Measurements from ENCODE around the gene ADAD2.

GRCh38 chr16:84218956-84219355 is 28.0 kb downstream of the ADAD2 start:
- TF ChIP-seq, protein P1, sequence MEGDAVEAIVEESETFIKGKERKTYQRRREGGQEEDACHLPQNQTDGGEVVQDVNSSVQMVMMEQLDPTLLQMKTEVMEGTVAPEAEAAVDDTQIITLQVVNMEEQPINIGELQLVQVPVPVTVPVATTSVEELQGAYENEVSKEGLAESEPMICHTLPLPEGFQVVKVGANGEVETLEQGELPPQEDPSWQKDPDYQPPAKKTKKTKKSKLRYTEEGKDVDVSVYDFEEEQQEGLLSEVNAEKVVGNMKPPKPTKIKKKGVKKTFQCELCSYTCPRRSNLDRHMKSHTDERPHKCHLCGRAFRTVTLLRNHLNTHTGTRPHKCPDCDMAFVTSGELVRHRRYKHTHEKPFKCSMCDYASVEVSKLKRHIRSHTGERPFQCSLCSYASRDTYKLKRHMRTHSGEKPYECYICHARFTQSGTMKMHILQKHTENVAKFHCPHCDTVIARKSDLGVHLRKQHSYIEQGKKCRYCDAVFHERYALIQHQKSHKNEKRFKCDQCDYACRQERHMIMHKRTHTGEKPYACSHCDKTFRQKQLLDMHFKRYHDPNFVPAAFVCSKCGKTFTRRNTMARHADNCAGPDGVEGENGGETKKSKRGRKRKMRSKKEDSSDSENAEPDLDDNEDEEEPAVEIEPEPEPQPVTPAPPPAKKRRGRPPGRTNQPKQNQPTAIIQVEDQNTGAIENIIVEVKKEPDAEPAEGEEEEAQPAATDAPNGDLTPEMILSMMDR (IDR thresholded peaks at IDR 0.05), result no peak
- TF ChIP-seq POLR2A (IDR thresholded peaks at IDR 0.05), result no peak

All from esophagus squamous epithelium (tissue), 4 donors.